ENCODE data around the gene ITGAD.

DNA sequence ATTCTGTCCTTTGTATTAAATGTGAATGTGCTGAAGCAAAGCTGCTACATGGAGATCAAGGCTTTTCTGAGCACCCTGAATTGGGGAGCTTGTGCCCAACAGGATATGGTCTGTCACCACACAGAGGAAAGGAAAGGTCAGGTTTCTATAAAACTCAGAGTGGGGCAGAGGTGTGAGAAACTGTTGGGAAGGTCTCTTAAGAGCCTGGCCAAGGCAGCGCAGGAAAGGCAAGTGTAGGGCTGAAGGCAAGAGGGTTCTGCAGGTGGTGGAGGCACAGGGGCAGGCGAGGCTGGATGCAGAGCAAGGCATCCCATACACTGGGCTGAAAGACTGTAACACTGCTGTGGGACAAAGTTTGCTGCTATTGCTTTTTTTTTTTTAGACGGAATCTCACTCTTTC lies 26.9 kb downstream of the ITGAD start:
- TF ChIP-seq, protein P1, sequence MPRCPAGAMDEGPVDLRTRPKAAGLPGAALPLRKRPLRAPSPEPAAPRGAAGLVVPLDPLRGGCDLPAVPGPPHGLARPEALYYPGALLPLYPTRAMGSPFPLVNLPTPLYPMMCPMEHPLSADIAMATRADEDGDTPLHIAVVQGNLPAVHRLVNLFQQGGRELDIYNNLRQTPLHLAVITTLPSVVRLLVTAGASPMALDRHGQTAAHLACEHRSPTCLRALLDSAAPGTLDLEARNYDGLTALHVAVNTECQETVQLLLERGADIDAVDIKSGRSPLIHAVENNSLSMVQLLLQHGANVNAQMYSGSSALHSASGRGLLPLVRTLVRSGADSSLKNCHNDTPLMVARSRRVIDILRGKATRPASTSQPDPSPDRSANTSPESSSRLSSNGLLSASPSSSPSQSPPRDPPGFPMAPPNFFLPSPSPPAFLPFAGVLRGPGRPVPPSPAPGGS (CRISPR knock-in tag; IDR thresholded peaks at IDR 0.05) = no peak
- TF ChIP-seq, protein P2, sequence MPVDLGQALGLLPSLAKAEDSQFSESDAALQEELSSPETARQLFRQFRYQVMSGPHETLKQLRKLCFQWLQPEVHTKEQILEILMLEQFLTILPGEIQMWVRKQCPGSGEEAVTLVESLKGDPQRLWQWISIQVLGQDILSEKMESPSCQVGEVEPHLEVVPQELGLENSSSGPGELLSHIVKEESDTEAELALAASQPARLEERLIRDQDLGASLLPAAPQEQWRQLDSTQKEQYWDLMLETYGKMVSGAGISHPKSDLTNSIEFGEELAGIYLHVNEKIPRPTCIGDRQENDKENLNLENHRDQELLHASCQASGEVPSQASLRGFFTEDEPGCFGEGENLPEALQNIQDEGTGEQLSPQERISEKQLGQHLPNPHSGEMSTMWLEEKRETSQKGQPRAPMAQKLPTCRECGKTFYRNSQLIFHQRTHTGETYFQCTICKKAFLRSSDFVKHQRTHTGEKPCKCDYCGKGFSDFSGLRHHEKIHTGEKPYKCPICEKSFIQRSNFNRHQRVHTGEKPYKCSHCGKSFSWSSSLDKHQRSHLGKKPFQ (CRISPR knock-in tag; IDR thresholded peaks at IDR 0.05; ENCODE audit: insufficient replicate concordance) = no peak
- TF ChIP-seq RELA (CRISPR knock-in tag; IDR thresholded peaks at IDR 0.05) (no peak), KLF16 (CRISPR knock-in tag; IDR thresholded peaks at IDR 0.05) (no peak), POLR2A (IDR thresholded peaks at IDR 0.05; ENCODE audit: insufficient read depth in 1 of 2, low read depth in 2 of 2, low read length in 2 of 2) (no peak)
- TF ChIP-seq, protein P3, sequence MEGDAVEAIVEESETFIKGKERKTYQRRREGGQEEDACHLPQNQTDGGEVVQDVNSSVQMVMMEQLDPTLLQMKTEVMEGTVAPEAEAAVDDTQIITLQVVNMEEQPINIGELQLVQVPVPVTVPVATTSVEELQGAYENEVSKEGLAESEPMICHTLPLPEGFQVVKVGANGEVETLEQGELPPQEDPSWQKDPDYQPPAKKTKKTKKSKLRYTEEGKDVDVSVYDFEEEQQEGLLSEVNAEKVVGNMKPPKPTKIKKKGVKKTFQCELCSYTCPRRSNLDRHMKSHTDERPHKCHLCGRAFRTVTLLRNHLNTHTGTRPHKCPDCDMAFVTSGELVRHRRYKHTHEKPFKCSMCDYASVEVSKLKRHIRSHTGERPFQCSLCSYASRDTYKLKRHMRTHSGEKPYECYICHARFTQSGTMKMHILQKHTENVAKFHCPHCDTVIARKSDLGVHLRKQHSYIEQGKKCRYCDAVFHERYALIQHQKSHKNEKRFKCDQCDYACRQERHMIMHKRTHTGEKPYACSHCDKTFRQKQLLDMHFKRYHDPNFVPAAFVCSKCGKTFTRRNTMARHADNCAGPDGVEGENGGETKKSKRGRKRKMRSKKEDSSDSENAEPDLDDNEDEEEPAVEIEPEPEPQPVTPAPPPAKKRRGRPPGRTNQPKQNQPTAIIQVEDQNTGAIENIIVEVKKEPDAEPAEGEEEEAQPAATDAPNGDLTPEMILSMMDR (CRISPR knock-in tag; IDR thresholded peaks at IDR 0.05) = no peak

Data from HepG2 (cell line).